CD14-positive monocyte (primary cell): ENCODE data around the gene PUS1. TPM values are rescaled to one million over a fixed set of nuclear protein-coding genes. Genes with fewer than 3 reads are reported as not detected.

Source experiments
- DNase-seq, 3 donors: peaks; one replicate each; pipeline ENCODE4 v3.0.0-alpha.2; 2011 to 2022
- H2AFZ ChIP-seq: 2 replicates; pipeline ENCODE4 v1.6.0; 2012; ENCODE audit warnings: mild to moderate bottlenecking, low read depth, low read length, inconsistent platforms; ENCODE audit not compliant: insufficient read depth, poor library complexity, severe bottlenecking
- H3K27ac ChIP-seq, 2 donors: 1 replicate in 1 of 2; 2 replicates in 1 of 2; pipeline ENCODE4 v1.5.1; 2012 to 2013; ENCODE audit warnings: low read length in 2 of 2, control low read depth in 1 of 2, inconsistent platforms in 1 of 2, low read depth in 1 of 2, mild to moderate bottlenecking in 1 of 2
- H3K27me3 ChIP-seq, 2 donors: one replicate each; pipeline versions ENCODE4 v1.6.0 to v1.6.1; 2011 to 2013; ENCODE audit warnings: low read length in 2 of 2; ENCODE audit not compliant: control insufficient read depth in 2 of 2, insufficient read depth in 2 of 2
- H3K36me3 ChIP-seq, 2 donors: replicated peaks in 1 of 2; 1 replicate in 1 of 2; 2 replicates in 1 of 2; pipeline versions ENCODE4 v1.5.1 to v1.6.1; 2012 to 2013; ENCODE audit warnings: low read length in 2 of 2, control low read depth in 1 of 2, inconsistent platforms in 1 of 2, mild to moderate bottlenecking in 1 of 2; ENCODE audit not compliant: insufficient read depth in 2 of 2, control insufficient read depth in 1 of 2
- H3K4me1 ChIP-seq, 2 donors: 1 replicate in 1 of 2; 2 replicates in 1 of 2; pipeline versions ENCODE4 v1.5.1 to v1.6.1; 2012 to 2013; ENCODE audit warnings: low read length in 2 of 2, control low read depth in 1 of 2, inconsistent platforms in 1 of 2, mild to moderate bottlenecking in 1 of 2, moderate library complexity in 1 of 2; ENCODE audit not compliant: insufficient read depth in 2 of 2, control insufficient read depth in 1 of 2
- H3K4me2 ChIP-seq: replicated peaks from 2 replicates; pipeline ENCODE3; 2012; ENCODE audit warnings: low read length, moderate library complexity, mild to moderate bottlenecking; ENCODE audit not compliant: poor library complexity, severe bottlenecking; ENCODE audit errors: extremely low read depth
- H3K4me3 ChIP-seq, 3 experiments: fragments of 200-600 bp in 1 of 3; sonication (generic) in 1 of 3; replicated peaks in 1 of 3; 1 replicate in 2 of 3; 2 replicates in 1 of 3; pipeline ENCODE4 v1.5.1; 2011 to 2013; ENCODE audit warnings: low read length in 3 of 3, mild to moderate bottlenecking in 3 of 3, control low read depth in 2 of 3, low read depth in 2 of 3, inconsistent platforms in 1 of 3, moderate library complexity in 1 of 3
- H3K79me2 ChIP-seq: 2 replicates; pipeline ENCODE4 v1.6.0; 2012; ENCODE audit warnings: mild to moderate bottlenecking, control low read depth, inconsistent platforms, low read length, moderate library complexity; ENCODE audit not compliant: insufficient read depth
- H3K9ac ChIP-seq: 2 replicates; pipeline ENCODE4 v1.6.0; 2017; ENCODE audit warnings: low read length, mild to moderate bottlenecking; ENCODE audit not compliant: insufficient read depth, poor library complexity, severe bottlenecking
- H3K9me3 ChIP-seq, 2 donors: replicated peaks in 1 of 2; 1 replicate in 1 of 2; 2 replicates in 1 of 2; pipeline versions ENCODE4 v1.5.1 to v1.6.1; 2012 to 2013; ENCODE audit warnings: low read length in 2 of 2, control low read depth in 1 of 2; ENCODE audit not compliant: control insufficient read depth in 1 of 2, insufficient read depth in 1 of 2
- H4K20me1 ChIP-seq: 2 replicates; pipeline ENCODE4 v1.6.0; 2012; ENCODE audit warnings: mild to moderate bottlenecking, low read length, control low read depth, moderate library complexity; ENCODE audit not compliant: insufficient read depth
- H3K27ac Mint-ChIP-seq, 7 donors: one replicate each; pipeline ENCODE4 v1.8.0; 2020; ENCODE audit warnings: mild to moderate bottlenecking in 7 of 7, mixed read lengths in 7 of 7, moderate library complexity in 6 of 7, inconsistent platforms in 2 of 7
- H3K27me3 Mint-ChIP-seq, 3 donors: one replicate each; pipeline ENCODE4 v1.8.0; 2021 to 2022; ENCODE audit warnings: low read depth in 3 of 3, mild to moderate bottlenecking in 3 of 3, mixed read lengths in 3 of 3, moderate library complexity in 3 of 3, inconsistent platforms in 1 of 3
- H3K36me3 Mint-ChIP-seq, 2 donors: one replicate each; pipeline ENCODE4 v1.8.0; 2020; ENCODE audit warnings: mixed read lengths in 2 of 2, inconsistent platforms in 1 of 2, mild to moderate bottlenecking in 1 of 2
- H3K4me1 Mint-ChIP-seq: one replicate; pipeline ENCODE4 v1.8.0; 2020; ENCODE audit warnings: mild to moderate bottlenecking, mixed read lengths
- H3K4me3 Mint-ChIP-seq, 2 donors: one replicate each; pipeline ENCODE4 v1.8.0; 2020; ENCODE audit warnings: mild to moderate bottlenecking in 2 of 2, mixed read lengths in 2 of 2, moderate library complexity in 1 of 2
- H3K9me3 Mint-ChIP-seq, 7 donors: one replicate each; pipeline ENCODE4 v1.8.0; 2020 to 2022; ENCODE audit warnings: mixed read lengths in 7 of 7, mild to moderate bottlenecking in 6 of 7, moderate library complexity in 6 of 7, inconsistent platforms in 2 of 7
- CTCF ChIP-seq: fragments of 200-600 bp; IDR thresholded peaks from one replicate; pipeline ENCODE4 v1.8.0; 2022; ENCODE audit warnings: antibody characterized with exemption, mild to moderate bottlenecking
- WGBS: methylation state at CpG from one replicate; pipeline ENCODE4 v1.1.5; 2013; ENCODE audit warnings: missing lambda C conversion rate; ENCODE audit not compliant: insufficient coverage; 5-methylcytosine and 5-hydroxymethylcytosine counted together
- intact Hi-C, 2 donors: fragments of 100-400 bp; cut with micrococcal nuclease; formaldehyde crosslinking; loops; one replicate each; pipeline versions ENCODE4 v1.15.0 to v1.15.1; 2023
- polyA plus RNA-seq, 3 donors: library from polyadenylated mRNA; depleted of rRNA in 1 of 3; unstranded in 2 of 3; stranded (reverse) in 1 of 3; fragments of 300-500 nt in 2 of 3; fragments of >200 nt in 1 of 3; fragmentation: Illumina TruSeq in 2 of 3; gene quantifications; 1 replicate in 2 of 3; 2 replicates in 1 of 3; pipeline ENCODE4 v1.2.3, GENCODE V29; 2012 to 2021

Gene PUS1
- polyA plus RNA-seq, 3 donors = 5.1 to 30.9 (median 6.9) TPM

GRCh38 chr12:131911851-131912477, 17.1 kb upstream of the PUS1 start:
- no peak overlapping the region for H3K4me2 ChIP-seq
- Mint-ChIP-seq H3K36me3 (peaks cover 59 to 90% of the 10 kb centered on the region in 2 donors), H3K9me3 (no peaks in the 10 kb centered on the region), H3K4me3 (no peak overlapping the region), H3K27ac (peak overlapping the region in 1 of 7 donors; percentile 11), H3K27me3 (peaks cover 0 to 4% (median 0%) of the 10 kb centered on the region in 3 donors), H3K4me1 (no peaks in the 10 kb centered on the region)
- no peak overlapping the region for H3K4me3 ChIP-seq
- H3K27me3 ChIP-seq = no peaks in the 10 kb centered on the region
- H3K79me2 ChIP-seq = no peaks in the 10 kb centered on the region
- intact Hi-C loops = no loop called here
- H3K36me3 ChIP-seq = peaks cover 78 to 98% of the 10 kb centered on the region in 2 donors
- H2AFZ ChIP-seq = no peak overlapping the region
- H3K9ac ChIP-seq = no peak overlapping the region
- peak overlapping the region in 1 of 2 donors; percentile 8 for H3K27ac ChIP-seq
- H4K20me1 ChIP-seq = peaks cover 96% of the 10 kb centered on the region
- H3K4me1 ChIP-seq = no peaks in the 10 kb centered on the region
- DNase-seq = no peak
- no peaks in the 10 kb centered on the region for H3K9me3 ChIP-seq
- no peak for TF ChIP-seq CTCF
- WGBS = 90% methylated on average over 18 of the region's 22 CpGs

GRCh38 chr12:131912518-131913274, 16.4 kb upstream of the PUS1 start:
- no peaks in the 10 kb centered on the region for H3K79me2 ChIP-seq
- H3K27ac ChIP-seq = peak overlapping the region in 1 of 2 donors; percentile 8
- H4K20me1 ChIP-seq = peaks cover 94% of the 10 kb centered on the region
- no peak for DNase-seq
- H3K4me1 ChIP-seq = no peaks in the 10 kb centered on the region
- peaks cover 79 to 98% of the 10 kb centered on the region in 2 donors for H3K36me3 ChIP-seq
- peaks cover 59 to 86% of the 10 kb centered on the region in 2 donors for H3K36me3 Mint-ChIP-seq
- H3K27me3 ChIP-seq = no peaks in the 10 kb centered on the region
- no peak overlapping the region for H3K9ac ChIP-seq
- WGBS = 86% methylated on average over 15 of the region's 20 CpGs
- peak overlapping the region in 1 of 7 donors; percentile 54 for H3K27ac Mint-ChIP-seq
- H3K27me3 Mint-ChIP-seq = peaks cover 0 to 2% (median 0%) of the 10 kb centered on the region in 3 donors
- H3K4me3 Mint-ChIP-seq = no peak overlapping the region
- no peak overlapping the region for H3K4me3 ChIP-seq
- intact Hi-C loops = no loop called here
- no peak overlapping the region for H2AFZ ChIP-seq
- H3K4me2 ChIP-seq = no peak overlapping the region
- H3K4me1 Mint-ChIP-seq = no peaks in the 10 kb centered on the region
- no peaks in the 10 kb centered on the region for H3K9me3 ChIP-seq
- no peaks in the 10 kb centered on the region for H3K9me3 Mint-ChIP-seq
- TF ChIP-seq CTCF = no peak
